Prostate gland (tissue), 2 donors: Measurements from ENCODE around the gene SCAP. TPM values are rescaled to one million over a fixed set of nuclear protein-coding genes. Genes with fewer than 3 reads are reported as not detected.

Experiments
- DNase-seq: peaks from one replicate; pipeline ENCODE4 v3.0.0-alpha.2; 2019; ENCODE audit warnings: low spot score
- H3K27ac ChIP-seq, 2 donors: fragments of 200-600 bp; sonication (generic); 2 replicates each; pipeline ENCODE4 v1.5.1; 2017 to 2019
- H3K27me3 ChIP-seq: fragments of 200-600 bp; sonication (generic); replicated peaks from 2 replicates; pipeline ENCODE4 v1.5.1; 2019; ENCODE audit not compliant: insufficient read depth
- H3K36me3 ChIP-seq, 2 donors: fragments of 200-600 bp; sonication (generic); 1 replicate in 1 of 2; 2 replicates in 1 of 2; pipeline versions ENCODE4 v1.5.1 to v1.8.1; 2017 to 2019
- H3K4me1 ChIP-seq: fragments of 200-600 bp; sonication (generic); replicated peaks from 2 replicates; pipeline ENCODE4 v1.5.1; 2019
- H3K4me3 ChIP-seq, 2 donors: fragments of 200-600 bp; sonication (generic); 2 replicates each; pipeline ENCODE4 v1.5.1; 2017 to 2019
- H3K9me3 ChIP-seq: fragments of 200-600 bp; sonication (generic); 2 replicates; pipeline ENCODE4 v1.5.1; 2017
- POLR2A ChIP-seq: fragments of 450-650 bp; IDR thresholded peaks from one replicate; pipeline ENCODE4 v1.6.1; 2016; ENCODE audit warnings: antibody characterized with exemption, mild to moderate bottlenecking
- POLR2AphosphoS5 ChIP-seq: sonication (generic); formaldehyde crosslinking; IDR thresholded peaks from one replicate; pipeline ENCODE4 v1.6.1; 2017; ENCODE audit warnings: antibody characterized with exemption
- WGBS: methylation state at CpG from one replicate; pipeline ENCODE4 v1.1.5; 2018; 5-methylcytosine and 5-hydroxymethylcytosine counted together
- intact Hi-C: fragments of 100-400 bp; cut with DNase I; formaldehyde crosslinking; loops from one replicate; pipeline ENCODE4 v1.14.2; 2022
- total RNA-seq, 2 donors: library from RNA; depleted of rRNA; stranded (reverse); fragments of >200 nt; gene quantifications; one replicate each; pipeline ENCODE4 v1.1.0, GENCODE V29; 2016
- TF ChIP-seq, protein P1 (sequence below), 4 experiments: fragments of 200-600 bp in 2 of 4; fragments of 450-650 bp in 2 of 4; sonication (generic) in 2 of 4; IDR thresholded peaks; 1 replicate in 3 of 4; 2 replicates in 1 of 4; pipeline ENCODE4 v1.5.1; 2016 to 2019; ENCODE audit warnings: antibody characterized with exemption in 4 of 4, mild to moderate bottlenecking in 2 of 4, moderate library complexity in 2 of 4

SCAP gene
- total RNA-seq, 2 donors from 2014 or later = 71.5 to 230 TPM

GRCh38 chr3:47495886-47496285 lies 20.1 kb upstream of the SCAP start:
- intact Hi-C loops = no loop called here
- no peak overlapping the region for H3K27ac ChIP-seq
- H3K27me3 ChIP-seq = no peaks in the 10 kb centered on the region
- TF ChIP-seq POLR2A (no peak), POLR2AphosphoS5 (no peak)
- TF ChIP-seq, protein P1, sequence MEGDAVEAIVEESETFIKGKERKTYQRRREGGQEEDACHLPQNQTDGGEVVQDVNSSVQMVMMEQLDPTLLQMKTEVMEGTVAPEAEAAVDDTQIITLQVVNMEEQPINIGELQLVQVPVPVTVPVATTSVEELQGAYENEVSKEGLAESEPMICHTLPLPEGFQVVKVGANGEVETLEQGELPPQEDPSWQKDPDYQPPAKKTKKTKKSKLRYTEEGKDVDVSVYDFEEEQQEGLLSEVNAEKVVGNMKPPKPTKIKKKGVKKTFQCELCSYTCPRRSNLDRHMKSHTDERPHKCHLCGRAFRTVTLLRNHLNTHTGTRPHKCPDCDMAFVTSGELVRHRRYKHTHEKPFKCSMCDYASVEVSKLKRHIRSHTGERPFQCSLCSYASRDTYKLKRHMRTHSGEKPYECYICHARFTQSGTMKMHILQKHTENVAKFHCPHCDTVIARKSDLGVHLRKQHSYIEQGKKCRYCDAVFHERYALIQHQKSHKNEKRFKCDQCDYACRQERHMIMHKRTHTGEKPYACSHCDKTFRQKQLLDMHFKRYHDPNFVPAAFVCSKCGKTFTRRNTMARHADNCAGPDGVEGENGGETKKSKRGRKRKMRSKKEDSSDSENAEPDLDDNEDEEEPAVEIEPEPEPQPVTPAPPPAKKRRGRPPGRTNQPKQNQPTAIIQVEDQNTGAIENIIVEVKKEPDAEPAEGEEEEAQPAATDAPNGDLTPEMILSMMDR (IDR thresholded peaks at IDR 0.05) = no peak
- 95% methylated on average over 8 of the region's 8 CpGs for WGBS
- no peaks in the 10 kb centered on the region for H3K4me1 ChIP-seq
- H3K9me3 ChIP-seq = no peaks in the 10 kb centered on the region
- DNase-seq = no peak
- no peak overlapping the region for H3K4me3 ChIP-seq
- no peaks in the 10 kb centered on the region for H3K36me3 ChIP-seq

DNA sequence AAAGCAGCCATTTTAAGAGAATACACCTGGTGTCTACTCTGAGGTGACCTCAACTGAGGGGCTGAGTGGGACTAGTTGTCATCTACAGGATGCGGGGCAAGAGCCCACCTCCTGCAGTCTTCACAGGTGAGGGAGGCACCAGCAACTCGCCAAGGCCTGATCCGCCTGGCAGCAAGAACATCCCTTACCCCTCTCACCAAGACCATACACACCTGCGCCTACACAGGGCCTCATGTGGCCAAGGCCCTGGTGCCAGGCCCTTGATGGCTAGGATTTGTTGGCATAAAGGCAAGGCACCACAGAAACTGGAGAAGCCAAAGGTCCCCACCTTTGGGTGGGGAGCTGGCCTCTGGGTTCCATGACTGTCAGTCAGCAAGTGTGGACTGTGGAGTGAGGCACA lies 19.4 kb upstream of the SCAP start:
- Histone ChIP-seq H3K27me3 (no peaks in the 10 kb centered on the region), H3K27ac (no peak overlapping the region), H3K4me1 (no peaks in the 10 kb centered on the region), H3K4me3 (no peak overlapping the region), H3K9me3 (no peaks in the 10 kb centered on the region), H3K36me3 (no peaks in the 10 kb centered on the region)
- intact Hi-C loops = no loop called here
- no peak for DNase-seq
- WGBS = 97% methylated on average over 4 of the region's 4 CpGs
- TF ChIP-seq, protein P1 (IDR thresholded peaks at IDR 0.05) = no peak
- TF ChIP-seq POLR2AphosphoS5 (no peak), POLR2A (no peak)

- Histone ChIP-seq H3K4me3 (no peak overlapping the region), H3K9me3 (no peaks in the 10 kb centered on the region), H3K4me1 (no peaks in the 10 kb centered on the region), H3K27me3 (no peaks in the 10 kb centered on the region), H3K36me3 (no peaks in the 10 kb centered on the region), H3K27ac (no peak overlapping the region)
- WGBS = 92% methylated on average over 12 of the region's 12 CpGs
- intact Hi-C loops = no loop called here
- TF ChIP-seq, protein P1 (IDR thresholded peaks at IDR 0.05) = no peak
- no peak for DNase-seq
Observed at GRCh38 chr3:47491777-47492176, 16.0 kb upstream of the SCAP start.

DNA sequence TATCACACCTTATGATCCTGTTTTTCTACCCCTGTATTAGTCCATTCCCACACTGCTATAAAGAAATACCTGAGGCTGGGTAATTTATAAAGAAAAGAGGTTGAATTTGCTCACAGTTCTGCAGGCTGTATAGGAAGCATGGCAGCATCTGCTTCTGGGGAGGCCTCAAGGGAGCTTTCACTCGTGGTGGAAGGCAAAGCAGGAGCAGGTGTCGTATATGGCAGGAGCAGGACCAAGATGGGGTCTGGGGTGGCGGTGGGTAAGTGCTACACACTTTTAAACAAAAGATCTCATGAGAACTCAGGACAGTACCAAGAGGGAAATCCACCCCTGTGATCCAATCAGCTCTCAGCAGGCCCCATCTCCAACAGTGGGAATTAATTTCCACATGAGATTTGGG lies 15.4 kb upstream of the SCAP start:
- intact Hi-C loops = no loop called here
- DNase-seq = no peak
- Histone ChIP-seq H3K4me1 (no peaks in the 10 kb centered on the region), H3K36me3 (no peaks in the 10 kb centered on the region), H3K4me3 (no peak overlapping the region), H3K27ac (no peak overlapping the region), H3K27me3 (no peaks in the 10 kb centered on the region), H3K9me3 (no peaks in the 10 kb centered on the region)
- TF ChIP-seq POLR2AphosphoS5 (no peak), POLR2A (no peak)
- TF ChIP-seq, protein P1 (IDR thresholded peaks at IDR 0.05) = no peak
- 90% methylated on average over 3 of the region's 3 CpGs for WGBS

- Histone ChIP-seq H3K4me1 (no peaks in the 10 kb centered on the region), H3K9me3 (no peaks in the 10 kb centered on the region), H3K27me3 (no peaks in the 10 kb centered on the region), H3K27ac (no peak overlapping the region), H3K36me3 (no peaks in the 10 kb centered on the region), H3K4me3 (no peak overlapping the region)
- DNase-seq = no peak
- TF ChIP-seq POLR2A (no peak), POLR2AphosphoS5 (no peak)
- TF ChIP-seq, protein P1 (IDR thresholded peaks at IDR 0.05) = no peak
- WGBS = 97% methylated on average over 2 of the region's 2 CpGs
- intact Hi-C loops = no loop called here
Observed at GRCh38 chr3:47487265-47487664, 11.5 kb upstream of the SCAP start.
